NOMO-1 (cell line): Measurements from ENCODE around the gene VSTM2A.
"Not testable (repeated sequence)": the region's sequence is repeated elsewhere in the genome, so short reads cannot be mapped to it uniquely, and the experiment has no call there.

ENCODE experiments used
- DNase-seq, 2 experiments: peaks; one replicate each; lab custom pipeline; 2025; ENCODE audit not compliant: unreplicated experiment in 2 of 2; lab: John Stamatoyannopoulos, UW

Gene VSTM2A

DNA sequence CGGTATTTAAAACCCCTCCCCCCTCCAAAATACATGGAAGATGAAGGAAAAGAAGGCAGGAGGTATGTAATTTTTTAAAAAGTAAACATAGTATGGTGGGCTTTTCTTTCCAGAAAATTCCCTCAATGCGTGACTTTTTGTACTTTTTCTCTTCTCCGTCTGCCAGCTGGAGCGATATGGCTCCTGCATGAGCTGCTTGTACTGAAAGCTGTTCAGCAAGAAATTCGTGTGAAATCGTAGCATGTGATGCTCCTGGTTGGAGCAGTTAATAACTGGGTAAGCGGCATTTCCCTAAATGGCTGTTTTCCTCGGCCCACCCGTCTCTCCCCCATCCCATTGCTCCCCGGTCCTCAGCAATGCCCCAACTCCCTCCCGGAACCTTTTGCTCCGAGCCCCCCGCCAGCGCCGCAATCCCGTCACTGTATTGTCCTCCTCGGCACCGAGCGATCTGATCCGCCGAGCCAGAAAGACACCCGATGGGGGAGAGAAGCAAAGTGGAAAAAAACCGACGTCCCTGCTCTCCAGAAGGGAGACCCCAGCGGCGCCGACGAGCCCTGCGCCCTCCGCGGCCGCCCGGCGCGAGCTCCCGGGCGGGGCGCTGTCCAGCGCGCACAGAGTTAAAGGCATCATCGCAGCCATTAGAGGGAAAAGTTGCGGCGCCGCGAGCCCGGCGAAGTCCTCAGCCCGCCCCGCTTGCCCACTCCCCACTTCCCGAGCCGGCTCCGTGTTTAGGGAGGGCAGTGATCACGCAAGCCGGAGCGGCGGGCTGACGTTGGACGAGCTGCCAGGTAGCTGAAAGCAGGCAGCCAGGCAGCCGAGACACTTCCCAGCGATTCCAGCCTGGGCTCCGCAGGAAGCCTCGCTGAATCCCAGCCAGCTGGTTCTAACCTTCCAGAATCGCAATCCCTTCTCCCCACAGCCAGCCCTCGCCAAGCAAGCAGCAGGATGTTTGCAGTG lies at the start of gene VSTM2A:
Gene VSTM2A (plus strand): TSS at position 707 of the 957 bp plus-strand sequence. CDS start 356 bp downstream, outside the sequence.
- DNase-seq = no peak

DNA sequence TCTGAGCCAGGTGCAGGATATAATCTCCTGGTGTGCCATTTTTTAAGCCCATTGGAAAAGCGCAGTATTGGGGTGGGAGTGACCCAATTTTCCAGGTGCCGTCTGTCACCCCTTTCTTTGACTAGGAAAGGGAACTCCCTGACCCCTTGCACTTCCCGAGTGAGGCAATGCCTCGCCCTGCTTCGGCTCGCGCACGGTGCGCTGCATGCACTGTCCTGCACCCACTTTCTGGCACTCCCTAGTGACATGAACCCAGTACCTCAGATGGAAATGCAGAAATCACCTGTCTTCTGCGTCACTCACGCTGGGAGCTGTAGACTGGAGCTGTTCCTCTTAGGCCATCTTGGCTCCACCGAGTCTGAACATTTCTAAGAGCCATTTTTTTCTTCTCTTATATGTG lies 37.6 kb upstream of the VSTM2A start:
- DNase-seq = not testable (repeated sequence)

- no peak for DNase-seq
Measured at GRCh38 chr7:54529568-54529967, 12.6 kb upstream of the VSTM2A start.

DNA sequence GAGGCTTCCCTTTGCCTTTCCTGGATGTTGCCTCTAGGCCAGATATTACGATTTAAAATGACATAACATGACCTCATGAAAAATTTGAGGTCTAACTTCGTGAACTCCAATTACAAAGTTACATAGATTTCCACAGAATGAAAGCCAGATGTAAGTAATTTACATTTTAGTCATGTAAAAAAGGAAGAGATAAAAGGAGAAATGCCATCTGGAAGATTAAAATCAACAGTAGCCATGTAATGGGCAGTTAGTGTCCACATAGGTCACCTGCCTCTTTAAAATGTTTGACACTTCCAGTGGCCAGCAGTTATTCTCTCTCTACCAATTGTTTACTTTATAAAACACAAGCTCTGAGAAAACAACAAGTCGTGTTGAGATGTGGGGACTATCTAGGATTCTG lies 4.1 kb upstream of the VSTM2A start:
- DNase-seq = no peak

DNA sequence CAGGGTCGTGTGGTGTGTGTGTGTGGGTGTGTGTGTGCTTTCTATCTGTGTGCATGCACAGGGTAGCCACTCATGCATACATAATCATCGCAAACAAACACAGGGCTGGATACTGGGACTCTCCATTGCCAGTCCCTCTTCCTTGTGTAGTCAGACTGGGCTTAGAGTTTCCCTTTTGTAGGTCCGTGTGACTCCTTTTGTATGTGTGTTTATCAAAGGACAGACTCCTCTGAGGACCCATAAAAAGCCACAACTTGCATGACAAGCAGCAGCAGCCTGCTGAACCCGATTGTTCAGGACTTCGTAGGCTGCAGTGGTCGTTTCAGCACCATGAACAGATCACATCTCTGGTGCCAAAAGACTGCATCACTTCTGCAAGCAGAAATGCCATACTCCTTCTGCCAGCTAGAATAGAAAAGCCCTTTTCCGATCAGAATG lies 895 bp downstream of the VSTM2A start:
- DNase-seq = no peak

- DNase-seq = no peak
Measured at GRCh38 chr7:54544149-54544526, 2.0 kb downstream of the VSTM2A start.

DNA sequence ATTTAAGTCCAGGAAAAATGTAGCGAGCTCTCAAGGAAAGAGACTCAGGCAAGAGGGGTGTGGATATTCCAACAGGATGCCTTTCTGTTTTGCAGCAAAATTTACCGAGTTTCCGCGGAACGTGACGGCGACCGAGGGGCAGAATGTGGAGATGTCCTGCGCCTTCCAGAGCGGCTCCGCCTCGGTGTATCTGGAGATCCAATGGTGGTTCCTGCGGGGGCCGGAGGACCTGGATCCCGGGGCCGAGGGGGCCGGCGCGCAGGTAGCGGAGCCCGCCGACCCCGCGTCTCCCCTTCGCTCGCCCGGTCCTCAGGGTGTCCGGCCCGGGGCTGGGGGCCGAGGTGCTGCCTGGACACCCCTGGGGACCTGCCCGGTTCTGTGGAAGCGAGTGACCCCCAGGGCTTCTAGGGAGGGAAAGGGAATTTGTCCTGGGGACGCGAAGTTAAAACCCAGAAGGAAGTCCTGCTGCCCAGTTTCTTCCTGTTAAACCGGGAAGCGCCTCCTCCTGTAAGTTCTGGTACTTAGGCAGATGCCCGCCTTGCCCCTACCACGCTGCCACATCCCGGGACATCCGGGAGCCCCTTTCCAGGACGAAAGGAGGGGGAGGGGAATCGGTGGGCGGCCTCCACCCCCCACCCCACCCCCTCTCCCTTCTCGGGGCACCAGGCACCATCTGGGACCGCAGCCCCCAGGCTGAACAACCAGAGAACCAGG lies 2.5 kb downstream of the VSTM2A start:
- no peak for DNase-seq

DNA sequence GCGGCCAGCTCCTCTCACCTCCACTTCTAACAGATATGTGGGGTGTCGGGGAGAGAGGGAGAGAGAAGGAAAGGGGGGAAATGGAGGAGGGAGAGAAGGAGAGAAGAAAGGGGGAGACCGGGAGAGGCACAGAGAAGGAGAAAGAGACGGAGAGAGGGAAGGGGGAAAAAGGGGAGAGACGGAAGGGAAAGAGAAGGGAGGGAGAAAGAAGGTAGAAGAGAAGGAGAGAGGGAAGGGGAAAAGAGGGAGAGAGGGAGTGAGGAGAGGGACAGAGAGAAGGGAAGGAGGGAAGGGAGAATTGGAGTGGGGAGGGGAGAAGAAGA lies 3.0 kb downstream of the VSTM2A start:
- no peak for DNase-seq

GRCh38 chr7:54546081-54546985 lies 4.2 kb downstream of the VSTM2A start:
- no peak for DNase-seq

DNA sequence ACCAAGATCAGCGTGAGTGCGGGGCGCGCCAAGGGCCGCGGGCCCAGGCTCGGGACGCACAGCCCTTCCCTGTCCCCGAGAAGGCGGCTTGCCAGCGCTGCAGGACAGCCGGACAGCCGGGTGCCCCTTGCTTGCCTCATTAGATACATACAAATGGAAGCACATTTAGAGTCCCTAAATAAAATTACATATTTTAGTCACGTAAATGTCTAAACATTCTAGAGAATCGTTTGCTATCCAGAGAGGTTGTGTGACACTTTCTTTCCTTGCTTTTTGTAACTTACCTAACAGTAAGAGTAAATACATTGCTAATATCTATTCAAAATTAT lies 4.8 kb downstream of the VSTM2A start:
- no peak for DNase-seq

- no peak for DNase-seq
Measured at GRCh38 chr7:54550471-54550870, 8.3 kb downstream of the VSTM2A start.

DNA sequence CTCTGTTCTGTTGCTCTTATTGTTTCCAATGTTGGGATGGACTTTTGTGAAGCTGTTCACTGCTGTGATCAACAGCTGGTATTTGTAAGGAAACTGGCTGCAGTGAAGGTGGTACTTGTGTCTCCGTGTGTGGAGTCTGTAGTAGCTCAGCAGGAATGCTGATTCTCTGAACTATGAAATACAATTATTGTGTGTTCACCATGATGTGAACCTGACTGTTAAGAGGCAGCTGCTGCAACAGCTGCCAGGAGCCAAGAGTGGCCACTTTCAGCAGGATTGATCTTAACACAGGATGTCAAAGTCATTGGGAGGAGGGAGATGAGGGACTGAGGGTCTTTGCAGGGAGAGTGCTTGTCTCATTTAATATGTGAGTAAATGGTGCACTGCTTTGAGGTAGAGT lies 13.9 kb downstream of the VSTM2A start:
- DNase-seq = no peak

DNA sequence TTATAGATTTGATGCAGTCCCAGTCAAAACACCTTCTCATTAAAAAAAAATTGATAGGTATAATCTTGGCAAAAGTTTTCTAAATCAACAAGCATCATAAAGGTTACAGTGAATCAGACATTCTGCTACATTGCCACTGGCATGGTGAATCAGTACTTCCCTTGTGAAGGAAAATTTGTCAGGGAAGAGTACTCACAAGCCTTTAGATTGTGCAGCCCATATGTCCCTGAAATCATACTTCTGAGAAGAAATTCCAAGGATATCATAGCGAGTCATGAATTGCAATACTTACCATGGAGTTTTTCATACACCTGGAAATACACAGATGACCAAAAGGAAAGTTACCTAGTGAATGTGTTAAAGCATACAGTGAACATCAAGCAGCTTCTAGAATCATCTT lies 17.2 kb downstream of the VSTM2A start:
- DNase-seq = no peak

- DNase-seq = no peak
Measured at GRCh38 chr7:54560198-54560597, 18.0 kb downstream of the VSTM2A start.

- no peak for DNase-seq
Measured at GRCh38 chr7:54560723-54561122, 18.5 kb downstream of the VSTM2A start.

- DNase-seq = no peak
Measured at GRCh38 chr7:54563329-54563916, 21.2 kb downstream of the VSTM2A start.

DNA sequence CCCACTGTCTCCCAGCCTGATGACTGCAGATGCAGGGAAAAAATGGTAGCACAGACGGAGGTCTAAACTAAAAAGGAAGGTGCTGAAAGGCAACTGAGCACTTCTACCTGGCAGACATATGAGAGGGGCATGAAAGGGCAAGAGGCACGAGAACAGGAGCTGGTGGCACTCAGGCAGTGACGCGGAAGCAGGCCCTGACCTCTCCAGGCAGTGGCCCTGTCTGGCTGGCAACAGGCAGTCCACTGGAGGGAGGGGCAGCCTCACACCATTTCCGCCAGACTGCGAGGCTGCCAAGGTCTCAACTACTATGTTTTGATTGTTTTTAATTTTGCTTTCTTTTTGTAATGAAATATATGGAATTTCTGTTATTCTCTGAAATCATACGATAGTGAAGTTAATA lies 23.3 kb downstream of the VSTM2A start:
- no peak for DNase-seq

- no peak for DNase-seq
Measured at GRCh38 chr7:54581511-54581910, 39.3 kb downstream of the VSTM2A start.

DNA sequence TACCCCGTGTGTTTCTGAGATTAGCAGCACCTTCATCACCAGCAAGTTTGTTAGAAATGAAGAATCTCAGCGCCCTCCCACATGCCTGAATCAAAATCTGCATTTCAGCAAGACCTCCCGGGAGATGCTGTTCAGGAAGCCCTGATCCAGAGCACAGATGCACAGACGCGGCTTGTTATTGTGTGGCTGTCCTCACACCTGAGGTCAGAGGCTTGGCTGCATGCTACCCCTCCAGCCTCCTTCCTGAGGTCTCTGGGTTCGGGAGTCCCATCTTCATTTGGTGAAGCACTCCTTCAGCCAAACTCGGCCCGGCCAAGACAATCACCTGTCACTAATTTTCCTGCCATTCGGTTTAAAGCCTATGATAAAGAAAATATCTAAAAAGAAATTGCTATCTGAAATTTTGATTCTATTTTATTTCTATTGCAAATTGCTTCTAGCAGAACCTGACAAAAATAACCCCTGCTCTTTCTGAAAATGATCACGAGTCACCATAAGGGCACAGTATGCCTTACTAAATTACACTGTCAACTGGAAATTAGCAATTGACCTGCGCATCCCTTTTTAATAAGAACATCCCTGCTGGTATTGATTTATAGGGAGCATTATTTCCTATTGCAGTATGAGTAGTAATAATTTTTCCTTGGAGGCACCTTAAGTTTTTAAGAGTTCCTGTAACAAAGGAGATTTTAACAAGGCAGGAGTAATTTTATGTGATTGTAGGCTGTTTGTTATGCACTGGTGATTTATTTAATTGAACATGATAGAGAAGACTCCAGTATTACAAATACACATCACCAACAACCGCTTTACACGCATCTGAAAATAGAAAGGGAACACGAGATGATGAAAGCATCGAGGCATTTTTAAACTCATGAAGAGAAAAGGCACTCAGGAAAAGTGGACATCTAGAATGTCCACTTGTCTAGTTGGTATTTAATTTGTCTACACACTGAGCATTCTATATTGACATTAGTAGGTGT lies 49.5 kb downstream of the VSTM2A start:
- DNase-seq = no peak

DNA sequence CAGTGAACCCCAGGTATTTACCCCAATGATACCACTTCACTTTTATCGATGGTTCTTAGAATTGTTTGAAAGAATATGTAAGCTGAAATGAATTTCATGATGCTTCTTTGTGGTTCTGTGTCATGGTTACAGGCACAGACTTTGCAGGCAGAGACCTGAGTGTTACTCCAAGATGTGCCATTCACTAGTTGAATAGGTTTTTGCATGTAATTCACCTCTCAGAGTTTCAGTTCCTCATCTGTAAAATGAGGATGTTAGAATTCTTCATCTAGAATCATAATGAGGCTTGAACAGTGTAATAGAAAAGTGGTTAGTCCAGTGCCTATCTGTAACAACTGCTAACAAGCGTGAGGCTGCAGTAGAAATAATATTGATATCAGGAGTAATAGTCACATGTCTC lies 54.6 kb downstream of the VSTM2A start:
- peak in 1 of 2 experiments; percentile 23 for DNase-seq
